ENCODE measurements around the gene STXBP4. TPM values are rescaled to one million over a fixed set of nuclear protein-coding genes. Genes with fewer than 3 reads are reported as not detected.

Gene STXBP4
- total and polyA plus RNA-seq, 8 donors = 0.68 to 65.3 (median 6.0) TPM

DNA sequence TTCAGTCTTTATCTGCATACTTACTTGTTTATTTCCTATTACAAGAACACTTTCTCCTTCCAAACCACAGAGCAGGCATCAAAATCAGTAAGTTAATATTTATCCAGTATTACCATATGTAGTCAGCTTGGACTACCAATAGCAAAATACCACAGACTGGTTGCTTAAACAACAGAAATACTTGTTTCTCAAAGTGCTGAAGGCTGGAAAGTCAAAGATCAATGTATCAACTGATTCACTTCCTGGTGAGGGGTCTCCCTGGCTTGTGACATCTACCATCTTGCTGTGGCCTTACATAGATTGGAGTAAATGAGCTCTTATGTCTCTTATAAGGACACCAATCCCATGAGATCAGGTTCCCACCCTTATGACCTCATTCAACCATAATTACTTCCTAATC, 2.6 kb downstream of the STXBP4 start:
- intact Hi-C loops (cut with DNase I; ENCODE audit: low total_unique reads) = no loop called here
- H3K27ac ChIP-seq = peak overlapping the region in 2 of 5 donors; percentile 11 to 24
- no peaks in the 10 kb centered on the region for H3K27me3 ChIP-seq
- TF ChIP-seq, protein P1, sequence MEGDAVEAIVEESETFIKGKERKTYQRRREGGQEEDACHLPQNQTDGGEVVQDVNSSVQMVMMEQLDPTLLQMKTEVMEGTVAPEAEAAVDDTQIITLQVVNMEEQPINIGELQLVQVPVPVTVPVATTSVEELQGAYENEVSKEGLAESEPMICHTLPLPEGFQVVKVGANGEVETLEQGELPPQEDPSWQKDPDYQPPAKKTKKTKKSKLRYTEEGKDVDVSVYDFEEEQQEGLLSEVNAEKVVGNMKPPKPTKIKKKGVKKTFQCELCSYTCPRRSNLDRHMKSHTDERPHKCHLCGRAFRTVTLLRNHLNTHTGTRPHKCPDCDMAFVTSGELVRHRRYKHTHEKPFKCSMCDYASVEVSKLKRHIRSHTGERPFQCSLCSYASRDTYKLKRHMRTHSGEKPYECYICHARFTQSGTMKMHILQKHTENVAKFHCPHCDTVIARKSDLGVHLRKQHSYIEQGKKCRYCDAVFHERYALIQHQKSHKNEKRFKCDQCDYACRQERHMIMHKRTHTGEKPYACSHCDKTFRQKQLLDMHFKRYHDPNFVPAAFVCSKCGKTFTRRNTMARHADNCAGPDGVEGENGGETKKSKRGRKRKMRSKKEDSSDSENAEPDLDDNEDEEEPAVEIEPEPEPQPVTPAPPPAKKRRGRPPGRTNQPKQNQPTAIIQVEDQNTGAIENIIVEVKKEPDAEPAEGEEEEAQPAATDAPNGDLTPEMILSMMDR (IDR thresholded peaks at IDR 0.05) = no peak
- TF ChIP-seq EP300 (IDR thresholded peaks at IDR 0.05) (no peak), POLR2AphosphoS5 (IDR thresholded peaks at IDR 0.05) (no peak), POLR2A (IDR thresholded peaks at IDR 0.05) (no peak)
- H3K4me1 ChIP-seq = peaks cover 30 to 63% (median 46%) of the 10 kb centered on the region in 4 donors
- no peak for DNase-seq
- H3K9me3 ChIP-seq = no peaks in the 10 kb centered on the region
- H3K36me3 ChIP-seq = no peaks in the 10 kb centered on the region
- no peak overlapping the region for H3K4me3 ChIP-seq

GRCh38 chr17:54971901-54972300, 3.3 kb downstream of the STXBP4 start:
- Histone ChIP-seq H3K36me3 (no peaks in the 10 kb centered on the region), H3K4me3 (no peak overlapping the region), H3K27ac (peak overlapping the region in 1 of 5 donors; percentile 24), H3K27me3 (no peaks in the 10 kb centered on the region), H3K4me1 (peaks cover 23 to 55% (median 41%) of the 10 kb centered on the region in 4 donors), H3K9me3 (no peaks in the 10 kb centered on the region)
- TF ChIP-seq, protein P1 (IDR thresholded peaks at IDR 0.05) = no peak
- TF ChIP-seq POLR2AphosphoS5 (IDR thresholded peaks at IDR 0.05) (no peak), POLR2A (IDR thresholded peaks at IDR 0.05) (no peak), EP300 (IDR thresholded peaks at IDR 0.05) (no peak)
- 78 to 99% (median 94%) methylated on average over 3 of the region's 3 CpGs for WGBS, 5 donors
- DNase-seq = no peak
- intact Hi-C loops (cut with DNase I; ENCODE audit: low total_unique reads) = no loop called here

DNA sequence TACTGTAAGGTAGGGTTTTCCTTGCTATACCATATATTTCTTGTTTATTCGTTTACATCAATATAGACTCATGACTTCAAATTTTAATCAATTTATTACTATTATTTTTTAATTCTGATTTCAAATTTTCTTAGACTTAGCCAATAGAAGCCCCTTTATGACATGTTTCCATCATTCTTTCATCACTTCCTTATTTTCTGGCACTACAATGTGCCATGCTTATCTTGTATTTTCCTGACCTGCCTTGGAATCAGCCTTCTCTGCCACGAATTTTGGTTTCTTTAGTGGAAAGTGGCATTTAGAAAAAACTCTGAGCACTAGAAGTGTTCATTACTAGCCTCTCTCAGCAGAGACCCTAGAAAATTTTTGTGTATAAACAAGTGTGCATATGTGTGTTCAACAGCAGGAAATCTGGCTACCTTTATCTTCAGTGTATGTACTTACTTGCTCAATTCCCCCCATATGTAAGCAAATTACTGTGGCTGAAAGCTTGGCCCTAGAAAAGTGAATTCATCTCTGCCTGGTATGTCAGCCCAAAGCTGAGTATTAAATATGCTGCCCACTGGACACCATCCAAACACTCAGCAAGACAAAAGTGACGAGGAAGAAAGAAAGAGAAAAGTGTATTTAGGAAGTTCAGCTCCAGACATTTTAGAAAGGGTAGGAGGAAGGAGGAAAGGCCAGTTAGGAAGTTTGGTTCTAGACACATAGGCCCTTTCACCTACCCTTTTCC, 4.0 kb downstream of the STXBP4 start:
- no peak for TF ChIP-seq EP300 (IDR thresholded peaks at IDR 0.05)
- no peak for TF ChIP-seq POLR2AphosphoS5 (IDR thresholded peaks at IDR 0.05)
- no peak for TF ChIP-seq POLR2A (IDR thresholded peaks at IDR 0.05)
- TF ChIP-seq, protein P1 (IDR thresholded peaks at IDR 0.05) = no peak
- Histone ChIP-seq H3K36me3 (no peaks in the 10 kb centered on the region), H3K4me3 (no peak overlapping the region), H3K9me3 (no peaks in the 10 kb centered on the region), H3K27me3 (no peaks in the 10 kb centered on the region), H3K27ac (no peak overlapping the region), H3K4me1 (peaks cover 16 to 49% (median 35%) of the 10 kb centered on the region in 4 donors)
- 50 to 74% (median 58%) methylated on average over 3 of the region's 3 CpGs for WGBS, 5 donors
- intact Hi-C loops (cut with DNase I; ENCODE audit: low total_unique reads) = no loop called here
- no peak for DNase-seq

DNA sequence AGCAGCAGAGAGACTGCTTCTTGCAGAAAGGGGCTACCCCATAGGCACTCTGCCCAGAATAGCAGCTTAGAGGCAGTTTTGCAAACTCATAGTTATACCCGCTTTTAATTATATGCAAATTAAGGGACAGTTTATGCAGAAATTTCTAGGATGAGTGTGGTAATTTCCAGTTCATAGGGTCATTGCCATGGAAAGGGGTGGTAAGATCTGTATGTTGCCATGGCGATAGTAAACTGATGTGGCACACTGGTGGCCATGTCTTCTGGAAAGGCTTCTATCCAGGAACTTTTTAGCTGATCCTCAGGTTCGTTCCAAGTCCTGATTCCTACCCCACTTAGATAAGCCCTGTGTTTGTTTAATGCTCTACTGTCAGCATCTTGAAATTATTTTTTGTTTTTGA, 6.2 kb downstream of the STXBP4 start:
- Histone ChIP-seq H3K4me1 (peaks cover 5 to 38% (median 28%) of the 10 kb centered on the region in 4 donors), H3K27me3 (no peaks in the 10 kb centered on the region), H3K27ac (no peak overlapping the region), H3K9me3 (peaks cover 0 to 4% (median 0%) of the 10 kb centered on the region in 4 donors), H3K4me3 (no peak overlapping the region), H3K36me3 (no peaks in the 10 kb centered on the region)
- no peak for DNase-seq
- TF ChIP-seq, protein P1 (IDR thresholded peaks at IDR 0.05) = no peak
- no peak for TF ChIP-seq POLR2A (IDR thresholded peaks at IDR 0.05)
- 71 to 81% (median 75%) methylated on average over 3 of the region's 3 CpGs for WGBS, 5 donors
- intact Hi-C loops (cut with DNase I; ENCODE audit: low total_unique reads) = no loop called here
